Aorta (tissue), 5 donors: ENCODE measurements around the gene ELMO1. TPM values are rescaled to one million over a fixed set of nuclear protein-coding genes. Genes with fewer than 3 reads are reported as not detected.

Experiments
- ATAC-seq: fragments of 200-7000 bp; cut with Tn5 transposase; one replicate; pipeline ENCODE4 v1.9.1; 2022; ENCODE audit warnings: moderate library complexity; ENCODE audit not compliant: low FRiP score
- DNase-seq, 2 donors: peaks; one replicate each; pipeline ENCODE4 v3.0.0-alpha.2; 2020
- H3K27ac ChIP-seq, 2 donors: one replicate each; pipeline ENCODE4 v1.5.1; 2013; ENCODE audit warnings: low read length in 2 of 2, mild to moderate bottlenecking in 2 of 2, moderate library complexity in 2 of 2, control low read depth in 1 of 2, inconsistent platforms in 1 of 2, low read depth in 1 of 2
- H3K27me3 ChIP-seq, 2 donors: one replicate each; pipeline ENCODE4 v1.6.1; 2013; ENCODE audit warnings: control low read depth in 1 of 2, low read length in 1 of 2, mild to moderate bottlenecking in 1 of 2, moderate library complexity in 1 of 2; ENCODE audit not compliant: insufficient read depth in 2 of 2, control insufficient read depth in 1 of 2
- H3K36me3 ChIP-seq, 2 donors: one replicate each; pipeline ENCODE4 v1.6.1; 2013; ENCODE audit warnings: control low read depth in 1 of 2, low read length in 1 of 2, mild to moderate bottlenecking in 1 of 2; ENCODE audit not compliant: insufficient read depth in 2 of 2, control insufficient read depth in 1 of 2
- H3K4me1 ChIP-seq, 2 donors: one replicate each; pipeline ENCODE4 v1.6.1; 2013; ENCODE audit warnings: low read length in 2 of 2, control low read depth in 1 of 2, mild to moderate bottlenecking in 1 of 2, moderate library complexity in 1 of 2; ENCODE audit not compliant: insufficient read depth in 2 of 2, control insufficient read depth in 1 of 2
- H3K4me3 ChIP-seq, 2 donors: one replicate each; pipeline ENCODE4 v1.5.1; 2013; ENCODE audit warnings: low read length in 2 of 2, control low read depth in 1 of 2, mild to moderate bottlenecking in 1 of 2
- H3K9me3 ChIP-seq: one replicate; pipeline ENCODE4 v1.6.1; 2013; ENCODE audit warnings: mild to moderate bottlenecking, low read length; ENCODE audit not compliant: control insufficient read depth
- WGBS, 2 donors: extraction: QIAGEN DNeasy Blood & Tissue Kit; methylation state at CpG; one replicate each; pipeline ENCODE4 v1.1.7; 2013; 5-methylcytosine and 5-hydroxymethylcytosine counted together
- intact Hi-C, 2 donors: fragments of 100-400 bp; cut with DNase I; formaldehyde crosslinking; loops; one replicate each; pipeline versions ENCODE4 v1.14.2 to v1.15.0; 2022
- polyA plus RNA-seq, 2 donors: library from polyadenylated mRNA; stranded (reverse); fragments of 200-250 nt; gene quantifications; one replicate each; pipeline ENCODE4 v1.2.3, GENCODE V29; 2013
- total RNA-seq, 2 donors: library from RNA; stranded (reverse); fragmentation: NEBNext Ultra II Directional; extraction: Animal tissue kit (Norgen Biotek cat#: 25700); gene quantifications; one replicate each; pipeline ENCODE4 v1.2.1, GENCODE V29; 2021
- donor health status: healthy with polysubstance abuse.
- donor health status: Bipolar disorder and iron deficiency.
- donor health status: DM: no; HTN: no; CAD: no.
- donor health status: DM: no; HTN: no; CAD: no.
- donor health status: DM: yes; HTN: yes; CAD: no.

ELMO1 gene
- total and polyA plus RNA-seq, 4 donors, result 1.8 to 86.9 (median 24.8) TPM

GRCh38 chr7:37395618-37396259 is 52.9 kb downstream of the ELMO1 start:
- DNase-seq (no peak), ATAC-seq (no peak)
- H3K27ac ChIP-seq, result no peak overlapping the region
- no peaks in the 10 kb centered on the region for H3K9me3 ChIP-seq
- H3K27me3 ChIP-seq, result no peaks in the 10 kb centered on the region
- intact Hi-C loops, result no loop called here
- H3K4me1 ChIP-seq, result no peaks in the 10 kb centered on the region
- H3K4me3 ChIP-seq, result no peak overlapping the region
- 67 to 72% methylated on average over 1 of the region's 1 CpG for WGBS, 2 donors
- H3K36me3 ChIP-seq, result no peaks in the 10 kb centered on the region

DNA sequence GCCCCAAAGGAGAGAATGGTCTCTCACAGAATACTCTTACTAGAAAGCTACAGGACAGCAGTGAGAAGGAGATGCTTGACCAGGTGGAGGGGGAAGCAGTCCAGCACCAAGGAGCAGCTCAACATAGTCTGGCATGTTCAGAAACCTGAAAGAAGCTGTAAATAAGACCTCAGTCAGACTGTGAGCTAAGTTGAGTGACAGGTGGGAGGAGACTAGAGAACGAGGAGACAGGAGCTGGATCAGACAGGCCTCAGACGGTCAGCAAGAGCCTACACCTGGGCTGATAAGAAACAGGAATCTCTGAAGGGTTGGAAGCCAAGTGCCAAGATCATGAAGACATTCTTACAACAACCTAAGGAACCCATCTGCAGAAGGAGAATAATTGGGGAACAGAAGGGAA is 54.5 kb downstream of the ELMO1 start:
- WGBS, 2 donors, result 73 to 90% methylated on average over 2 of the region's 2 CpGs
- Histone ChIP-seq H3K27ac (no peak overlapping the region), H3K27me3 (no peaks in the 10 kb centered on the region), H3K4me1 (no peaks in the 10 kb centered on the region), H3K9me3 (no peaks in the 10 kb centered on the region), H3K4me3 (no peak overlapping the region), H3K36me3 (no peaks in the 10 kb centered on the region)
- no peak for ATAC-seq
- intact Hi-C loops, result no loop called here
- no peak for DNase-seq

- Histone ChIP-seq H3K36me3 (no peaks in the 10 kb centered on the region), H3K4me3 (no peak overlapping the region), H3K9me3 (no peaks in the 10 kb centered on the region), H3K27me3 (no peaks in the 10 kb centered on the region), H3K27ac (no peak overlapping the region), H3K4me1 (no peaks in the 10 kb centered on the region)
- ATAC-seq, result no peak
- 97 to 98% methylated on average over 1 of the region's 1 CpG for WGBS, 2 donors
- intact Hi-C loops, result no loop called here
- no peak for DNase-seq
Measured at GRCh38 chr7:37393476-37393875, 55.2 kb downstream of the ELMO1 start.

DNA sequence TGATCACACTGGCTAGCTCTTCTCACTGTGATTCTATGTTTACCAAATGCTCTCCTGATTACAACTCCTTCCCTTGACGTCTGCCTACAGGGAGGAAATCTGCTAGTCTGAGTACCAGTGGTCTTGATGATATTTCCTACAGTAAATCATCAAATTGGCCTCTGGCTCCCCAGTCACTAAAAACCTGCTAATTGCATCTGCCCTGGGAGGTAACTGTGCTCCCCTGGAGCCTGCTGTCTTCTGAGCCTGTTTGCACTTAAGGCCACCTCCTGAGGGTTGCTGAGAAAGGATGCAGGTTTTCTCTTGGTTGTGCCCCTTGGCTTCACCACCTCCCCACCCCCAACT is 56.0 kb downstream of the ELMO1 start:
- Histone ChIP-seq H3K27me3 (no peaks in the 10 kb centered on the region), H3K27ac (no peak overlapping the region), H3K9me3 (no peaks in the 10 kb centered on the region), H3K36me3 (no peaks in the 10 kb centered on the region), H3K4me3 (no peak overlapping the region), H3K4me1 (no peaks in the 10 kb centered on the region)
- 62 to 84% methylated on average over 1 of the region's 1 CpG for WGBS, 2 donors
- no peak for ATAC-seq
- intact Hi-C loops, result loop anchor here in 1 of 2 donors (1.0 kb wide), 1 partner anchor 40 kb away; no protein-coding TSS in a partner anchor
- no peak for DNase-seq

GRCh38 chr7:37391791-37392672 is 56.6 kb downstream of the ELMO1 start:
- DNase-seq, result peak in 1 of 2 donors; percentile 56
- ATAC-seq, result no peak
- H3K36me3 ChIP-seq, result no peaks in the 10 kb centered on the region
- intact Hi-C loops, result loop anchor here in 1 of 2 donors (1.0 kb wide), 1 partner anchor 40 kb away; no protein-coding TSS in a partner anchor
- H3K4me3 ChIP-seq, result no peak overlapping the region
- no peaks in the 10 kb centered on the region for H3K4me1 ChIP-seq
- H3K27ac ChIP-seq, result no peak overlapping the region
- WGBS, 2 donors, result 86 to 87% methylated on average over 10 of the region's 10 CpGs
- H3K27me3 ChIP-seq, result no peaks in the 10 kb centered on the region
- no peaks in the 10 kb centered on the region for H3K9me3 ChIP-seq

DNA sequence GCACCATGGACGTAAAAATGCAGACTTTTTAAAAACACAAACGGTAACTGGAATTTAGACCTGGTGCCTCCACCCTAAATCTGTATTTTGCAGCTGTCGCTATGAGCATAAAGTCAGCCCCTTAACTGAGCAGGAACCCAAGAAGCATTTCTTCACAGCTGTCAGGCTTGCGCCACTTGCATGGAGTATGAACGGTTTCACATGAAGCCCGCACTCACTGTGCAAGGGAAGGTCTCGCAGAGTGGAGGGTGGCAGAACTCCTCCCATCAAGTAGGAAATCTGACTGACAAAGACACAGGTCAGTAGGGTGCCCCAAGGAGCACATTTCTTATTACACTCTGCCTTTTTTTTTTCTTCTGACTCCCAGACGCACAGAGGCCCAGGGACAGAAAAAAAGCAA is 58.5 kb downstream of the ELMO1 start:
- Histone ChIP-seq H3K4me3 (no peak overlapping the region), H3K4me1 (no peaks in the 10 kb centered on the region), H3K27me3 (no peaks in the 10 kb centered on the region), H3K36me3 (no peaks in the 10 kb centered on the region), H3K9me3 (no peaks in the 10 kb centered on the region), H3K27ac (no peak overlapping the region)
- intact Hi-C loops, result no loop called here
- DNase-seq, result no peak
- ATAC-seq, result no peak
- WGBS, 2 donors, result 91 to 95% methylated on average over 8 of the region's 8 CpGs

GRCh38 chr7:37388811-37389210 is 59.9 kb downstream of the ELMO1 start:
- H3K9me3 ChIP-seq, result no peaks in the 10 kb centered on the region
- intact Hi-C loops, result no loop called here
- DNase-seq (no peak), ATAC-seq (no peak)
- H3K27ac ChIP-seq, result no peak overlapping the region
- no peaks in the 10 kb centered on the region for H3K36me3 ChIP-seq
- no peak overlapping the region for H3K4me3 ChIP-seq
- no peaks in the 10 kb centered on the region for H3K4me1 ChIP-seq
- WGBS, 2 donors, result 54 to 55% methylated on average over 4 of the region's 4 CpGs
- no peaks in the 10 kb centered on the region for H3K27me3 ChIP-seq

GRCh38 chr7:37385787-37386186 is 62.9 kb downstream of the ELMO1 start:
- peak; percentile 31 for ATAC-seq
- H3K4me1 ChIP-seq, result no peaks in the 10 kb centered on the region

More at GRCh38 chr7:37385787-37386186, 62.9 kb downstream of the ELMO1 start:
- peak in 1 of 2 donors; percentile 70 for DNase-seq
- H3K9me3 ChIP-seq, result no peaks in the 10 kb centered on the region
- no peak overlapping the region for H3K4me3 ChIP-seq
- 82 to 84% methylated on average over 6 of the region's 6 CpGs for WGBS, 2 donors
- no peaks in the 10 kb centered on the region for H3K36me3 ChIP-seq
- no peak overlapping the region for H3K27ac ChIP-seq
- intact Hi-C loops, result no loop called here
- H3K27me3 ChIP-seq, result no peaks in the 10 kb centered on the region
